ENCODE results near the gene RASAL2.

RASAL2 gene

GRCh38 chr1:178528953-178529335 lies 435.0 kb downstream of the RASAL2 start:
- Mint-ChIP-seq H3K4me1 (ENCODE audit: low read depth) (peaks cover 3% of the 10 kb centered on the region), H3K4me3 (no peak overlapping the region), H3K27ac (no peak overlapping the region), H3K27me3 (peaks cover 4% of the 10 kb centered on the region), H3K9me3 (no peaks in the 10 kb centered on the region), H3K36me3 (ENCODE audit: low read depth) (no peaks in the 10 kb centered on the region)

GRCh38 chr1:178529364-178530036 lies 435.6 kb downstream of the RASAL2 start:
- H3K27me3 Mint-ChIP-seq: peaks cover 4% of the 10 kb centered on the region
- no peak overlapping the region for H3K27ac Mint-ChIP-seq
- no peaks in the 10 kb centered on the region for H3K36me3 Mint-ChIP-seq (ENCODE audit: low read depth)
- H3K4me1 Mint-ChIP-seq (ENCODE audit: low read depth): peaks cover 3% of the 10 kb centered on the region
- H3K4me3 Mint-ChIP-seq: no peak overlapping the region
- H3K9me3 Mint-ChIP-seq: no peaks in the 10 kb centered on the region

GRCh38 chr1:178530037-178530402 lies 436.1 kb downstream of the RASAL2 start:
- H3K4me3 Mint-ChIP-seq: no peak overlapping the region
- no peaks in the 10 kb centered on the region for H3K9me3 Mint-ChIP-seq
- peaks cover 4% of the 10 kb centered on the region for H3K27me3 Mint-ChIP-seq
- H3K36me3 Mint-ChIP-seq (ENCODE audit: low read depth): no peaks in the 10 kb centered on the region
- H3K27ac Mint-ChIP-seq: no peak overlapping the region
- peaks cover 3% of the 10 kb centered on the region for H3K4me1 Mint-ChIP-seq (ENCODE audit: low read depth)

- no peaks in the 10 kb centered on the region for H3K36me3 Mint-ChIP-seq (ENCODE audit: low read depth)
- no peaks in the 10 kb centered on the region for H3K9me3 Mint-ChIP-seq
- H3K4me1 Mint-ChIP-seq (ENCODE audit: low read depth): peaks cover 3% of the 10 kb centered on the region
- H3K27ac Mint-ChIP-seq: no peak overlapping the region
- H3K27me3 Mint-ChIP-seq: peaks cover 4% of the 10 kb centered on the region
- no peak overlapping the region for H3K4me3 Mint-ChIP-seq
These were observed 436.6 kb downstream of the RASAL2 start for GRCh38 chr1:178530502-178530901.

GRCh38 chr1:178531887-178532286 lies 438.0 kb downstream of the RASAL2 start:
- Mint-ChIP-seq H3K9me3 (no peaks in the 10 kb centered on the region), H3K27me3 (peaks cover 4% of the 10 kb centered on the region), H3K4me1 (ENCODE audit: low read depth) (peaks cover 3% of the 10 kb centered on the region), H3K36me3 (ENCODE audit: low read depth) (no peaks in the 10 kb centered on the region), H3K4me3 (no peak overlapping the region), H3K27ac (no peak overlapping the region)

GRCh38 chr1:178532392-178532791 lies 438.5 kb downstream of the RASAL2 start:
- H3K27ac Mint-ChIP-seq: no peak overlapping the region
- H3K4me1 Mint-ChIP-seq (ENCODE audit: low read depth): peaks cover 3% of the 10 kb centered on the region
- no peak overlapping the region for H3K4me3 Mint-ChIP-seq
- peaks cover 4% of the 10 kb centered on the region for H3K27me3 Mint-ChIP-seq
- H3K9me3 Mint-ChIP-seq: no peaks in the 10 kb centered on the region
- H3K36me3 Mint-ChIP-seq (ENCODE audit: low read depth): no peaks in the 10 kb centered on the region

- Mint-ChIP-seq H3K4me3 (no peak overlapping the region), H3K4me1 (ENCODE audit: low read depth) (peaks cover 3% of the 10 kb centered on the region), H3K36me3 (ENCODE audit: low read depth) (no peaks in the 10 kb centered on the region), H3K27ac (no peak overlapping the region), H3K9me3 (no peaks in the 10 kb centered on the region), H3K27me3 (no peaks in the 10 kb centered on the region)
These were observed 439.4 kb downstream of the RASAL2 start for GRCh38 chr1:178533121-178533946.

All from stimulated activated naive CD8-positive, alpha-beta T cell treated with anti-CD3 and anti-CD28 coated beads, Interleukin-15, Interleukin-2, amounts not matched to agents 100 ng/mL and 50 ng/mL, for 24 hours (primary cell).